Activated CD8-positive, alpha-beta memory T cell treated with anti-CD3 and anti-CD28 coated beads, Interleukin-2, amount 10 ng/mL, durations not matched to agents 7 days and 5 days (primary cell): ENCODE data around the gene ZNF646. TPM values are rescaled to one million over a fixed set of nuclear protein-coding genes. Genes with fewer than 3 reads are reported as not detected.

Experiments used
- total RNA-seq, 2 experiments: library from RNA; stranded (reverse); gene quantifications; one replicate each; pipeline ENCODE4 v1.2.3, GENCODE V29; 2021

The ZNF646 gene
- total RNA-seq, 2 experiments from 2014 or later = 31.8 to 37.7 TPM

Other genes starting within 250 kb of the ZNF646 start
- gene BCL7C, start 180.3 kb upstream of the ZNF646 start, total RNA-seq = 10 to 100 TPM; 25.6 to 26.8 TPM
- gene CTF1, start 177.8 kb upstream of the ZNF646 start, total RNA-seq = under 1 TPM; 0.35 to 0.47 TPM
- gene FBXL19, start 150.8 kb upstream of the ZNF646 start, total RNA-seq = 10 to 100 TPM; 26.1 to 29.2 TPM
- gene ORAI3, start 125.4 kb upstream of the ZNF646 start, total RNA-seq = 10 to 100 TPM; 19.5 to 20.5 TPM
- gene SETD1A, start 116.7 kb upstream of the ZNF646 start, total RNA-seq = 10 to 100 TPM; 23.9 to 26.4 TPM
- 1 to 10 TPM; 6.6 to 9.7 TPM for gene HSD3B7, start 89.2 kb upstream of the ZNF646 start, total RNA-seq
- gene STX1B, start 63.8 kb upstream of the ZNF646 start, total RNA-seq = 1 to 10 TPM; 3.5 to 3.6 TPM
- 10 to 100 TPM; 60.0 to 75.6 TPM for gene STX4, start 40.9 kb upstream of the ZNF646 start, total RNA-seq
- gene ZNF668, start 182 bp upstream of the ZNF646 start, total RNA-seq = 10 to 100 TPM; 18.0 to 20.5 TPM
- 1 to 10 TPM; 5.3 to 6.6 TPM for gene PRSS53, start 14.5 kb downstream of the ZNF646 start, total RNA-seq
- gene VKORC1, start 20.4 kb downstream of the ZNF646 start, total RNA-seq = 10 to 100 TPM; 66.3 to 68.9 TPM
- 10 to 100 TPM; 34.7 to 35.4 TPM for gene BCKDK, start 34.0 kb downstream of the ZNF646 start, total RNA-seq
- gene KAT8, start 43.2 kb downstream of the ZNF646 start, total RNA-seq = 10 to 100 TPM; 54.8 to 56.1 TPM
- not detected for gene PRSS8, start 61.3 kb downstream of the ZNF646 start, total RNA-seq
- gene PRSS36, start 75.6 kb downstream of the ZNF646 start, total RNA-seq = under 1 TPM; 0.59 to 0.96 TPM
- gene FUS, start 105.7 kb downstream of the ZNF646 start, total RNA-seq = 100 to 1,000 TPM; 514 to 619 TPM
- gene PYCARD, start 128.3 kb downstream of the ZNF646 start, total RNA-seq = 10 to 100 TPM; 55.4 to 99.1 TPM
- gene TRIM72, start 139.7 kb downstream of the ZNF646 start, total RNA-seq = not detected
- gene PYDC1, start 142.7 kb downstream of the ZNF646 start, total RNA-seq = not detected
- 10 to 100 TPM in 1 of 2 experiments, 1 to 10 TPM in 1; 8.0 to 24.1 TPM for gene ITGAM, start 185.6 kb downstream of the ZNF646 start, total RNA-seq